Psoas muscle (tissue), 8 donors: ENCODE measurements around the gene FERD3L. TPM values are rescaled to one million over a fixed set of nuclear protein-coding genes. Genes with fewer than 3 reads are reported as not detected.

Source experiments
- ATAC-seq, 4 donors: fragments of 200-7000 bp; cut with Tn5 transposase; one replicate each; pipeline ENCODE4 v1.9.1; 2020; ENCODE audit warnings: moderate library complexity in 3 of 4, mild to moderate bottlenecking in 2 of 4
- DNase-seq, 2 donors: peaks; one replicate each; pipeline ENCODE4 v3.0.0-alpha.2; 2020
- H3K27ac ChIP-seq: fragments of 200-600 bp; one replicate; pipeline ENCODE4 v1.8.0; 2022
- H3K27me3 ChIP-seq, 3 donors: fragments of 200-600 bp in 1 of 3; one replicate each; pipeline versions ENCODE4 v1.6.1 to v1.8.0; 2013 to 2022; ENCODE audit warnings: low read length in 2 of 3, mild to moderate bottlenecking in 2 of 3, moderate library complexity in 1 of 3; ENCODE audit not compliant: insufficient read depth in 3 of 3
- H3K36me3 ChIP-seq, 2 donors: fragments of 200-600 bp in 1 of 2; one replicate each; pipeline versions ENCODE4 v1.6.1 to v1.8.0; 2013 to 2022; ENCODE audit warnings: low read depth in 1 of 2, mild to moderate bottlenecking in 1 of 2, moderate library complexity in 1 of 2; ENCODE audit not compliant: insufficient read depth in 1 of 2
- H3K4me1 ChIP-seq: fragments of 200-600 bp; one replicate; pipeline ENCODE4 v1.8.0; 2022
- H3K4me3 ChIP-seq: fragments of 200-600 bp; one replicate; pipeline ENCODE4 v1.8.0; 2022; ENCODE audit warnings: mild to moderate bottlenecking
- H3K9me3 ChIP-seq: fragments of 200-600 bp; one replicate; pipeline ENCODE4 v1.8.0; 2022
- WGBS, 3 donors: extraction: QIAGEN DNeasy Blood & Tissue Kit; methylation state at CpG; one replicate each; pipeline versions ENCODE4 v1.1.6 to v1.1.7; 2013; 5-methylcytosine and 5-hydroxymethylcytosine counted together
- intact Hi-C, 2 donors: fragments of 100-400 bp; cut with DNase I; formaldehyde crosslinking; loops; one replicate each; pipeline versions ENCODE4 v1.11.0 to v1.14.2; 2022
- polyA plus RNA-seq, 3 donors: library from polyadenylated mRNA; stranded (reverse); fragments of 200-250 nt; gene quantifications; one replicate each; pipeline ENCODE4 v1.2.3, GENCODE V29; 2013
- total RNA-seq, 4 donors: library from RNA; stranded (reverse); fragmentation: NEBNext Ultra II Directional in 2 of 4; extraction: Animal tissue kit (Norgen Biotek cat#: 25700) in 2 of 4; gene quantifications; one replicate each; pipeline versions ENCODE4 v1.2.1 to v1.2.4, GENCODE V29; 2021 to 2023
- TF ChIP-seq, protein P1 (sequence below): fragments of 200-600 bp; IDR thresholded peaks from one replicate; pipeline ENCODE4 v1.8.0; 2022; ENCODE audit warnings: antibody characterized with exemption
- donor health status: healthy with polysubstance abuse.
- donor health status: DM: no; HTN: no; CAD: no; lungs with moderate emphysema.
- donor health status: Bipolar disorder and iron deficiency.
- donor health status: healthy.
- donor health status: DM: yes; HTN: yes; CAD: no.
- donor health status: DM: no; HTN: no; CAD: no.
- donor health status: DM: no; HTN: no; CAD: no.
- donor health status: DM: yes; HTN: yes; CAD: no.

The FERD3L gene
- total and polyA plus RNA-seq, 7 donors, result not detected

DNA sequence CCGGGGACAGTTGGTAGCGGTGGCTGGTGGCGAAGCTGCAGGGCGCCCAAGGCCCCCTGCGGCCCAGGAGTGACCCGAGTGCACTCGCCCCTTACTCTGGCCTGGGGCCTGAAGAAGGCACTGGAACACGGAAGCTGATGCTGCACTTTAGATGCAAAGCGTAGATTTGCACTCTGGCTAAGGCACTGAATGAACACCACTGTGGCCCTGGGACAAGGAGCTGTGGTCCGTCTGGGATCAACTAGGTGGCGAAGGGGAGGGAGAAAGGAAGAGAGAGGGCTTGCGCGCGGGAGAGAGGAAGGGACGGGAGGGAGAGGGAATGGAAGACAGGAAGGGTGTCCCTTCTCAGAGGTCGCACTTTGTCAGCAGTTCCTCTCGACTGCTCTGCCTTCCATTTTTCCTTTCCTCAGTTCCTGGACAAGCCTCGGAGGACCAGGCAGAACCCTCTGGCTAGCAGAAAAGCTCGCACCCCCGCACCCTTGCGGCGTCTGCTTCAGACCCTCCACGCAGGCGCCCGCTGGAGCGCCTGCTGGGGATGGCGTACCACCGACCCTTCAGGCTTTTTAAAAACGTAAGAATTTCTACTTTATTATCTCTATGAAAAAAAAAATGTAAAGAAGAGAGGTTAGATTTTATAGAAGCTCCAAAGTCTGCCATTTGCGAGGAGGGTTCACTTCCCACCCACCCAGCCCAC lies 1.2 kb downstream of the FERD3L start:
- H3K4me1 ChIP-seq, result no peaks in the 10 kb centered on the region
- H3K27me3 ChIP-seq, result peaks cover 3 to 53% (median 17%) of the 10 kb centered on the region in 3 donors
- intact Hi-C loops, result no loop called here
- ATAC-seq (no peak), DNase-seq (no peak)
- H3K36me3 ChIP-seq, result no peaks in the 10 kb centered on the region
- H3K27ac ChIP-seq, result no peak overlapping the region
- 2% methylated on average over 30 of the region's 30 CpGs for WGBS, 3 donors
- TF ChIP-seq, protein P1, sequence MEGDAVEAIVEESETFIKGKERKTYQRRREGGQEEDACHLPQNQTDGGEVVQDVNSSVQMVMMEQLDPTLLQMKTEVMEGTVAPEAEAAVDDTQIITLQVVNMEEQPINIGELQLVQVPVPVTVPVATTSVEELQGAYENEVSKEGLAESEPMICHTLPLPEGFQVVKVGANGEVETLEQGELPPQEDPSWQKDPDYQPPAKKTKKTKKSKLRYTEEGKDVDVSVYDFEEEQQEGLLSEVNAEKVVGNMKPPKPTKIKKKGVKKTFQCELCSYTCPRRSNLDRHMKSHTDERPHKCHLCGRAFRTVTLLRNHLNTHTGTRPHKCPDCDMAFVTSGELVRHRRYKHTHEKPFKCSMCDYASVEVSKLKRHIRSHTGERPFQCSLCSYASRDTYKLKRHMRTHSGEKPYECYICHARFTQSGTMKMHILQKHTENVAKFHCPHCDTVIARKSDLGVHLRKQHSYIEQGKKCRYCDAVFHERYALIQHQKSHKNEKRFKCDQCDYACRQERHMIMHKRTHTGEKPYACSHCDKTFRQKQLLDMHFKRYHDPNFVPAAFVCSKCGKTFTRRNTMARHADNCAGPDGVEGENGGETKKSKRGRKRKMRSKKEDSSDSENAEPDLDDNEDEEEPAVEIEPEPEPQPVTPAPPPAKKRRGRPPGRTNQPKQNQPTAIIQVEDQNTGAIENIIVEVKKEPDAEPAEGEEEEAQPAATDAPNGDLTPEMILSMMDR, result no peak
- no peaks in the 10 kb centered on the region for H3K9me3 ChIP-seq
- H3K4me3 ChIP-seq, result peak overlapping the region; percentile 13

DNA sequence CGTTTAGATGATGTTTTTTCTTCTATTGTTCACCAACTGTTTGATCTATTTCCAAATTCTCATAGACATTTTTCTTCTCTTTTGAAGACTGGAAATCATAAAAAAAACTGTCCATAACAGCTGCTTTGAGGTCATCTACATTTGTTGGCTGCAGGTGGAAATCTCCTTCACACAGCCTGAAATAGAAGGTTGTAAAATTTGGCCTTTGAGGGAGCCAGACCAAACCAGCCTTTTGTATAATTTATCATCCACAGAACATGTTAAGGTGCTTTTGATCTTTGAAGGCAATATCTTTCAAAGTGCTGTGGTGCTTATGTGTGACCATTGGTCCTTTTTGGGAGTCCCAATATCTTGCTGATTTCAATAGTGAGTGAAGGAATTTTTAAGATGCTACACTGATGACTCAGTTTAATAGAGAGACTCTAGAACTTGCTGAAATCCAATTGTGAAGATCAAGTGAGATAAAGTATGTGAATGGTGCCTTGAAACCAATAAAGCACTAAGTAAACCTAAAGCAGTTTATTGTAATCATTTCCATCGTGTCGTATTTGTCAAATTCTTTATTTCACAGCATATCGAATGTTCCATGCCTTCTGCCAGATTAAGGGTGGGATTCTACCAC lies 5.4 kb downstream of the FERD3L start:
- intact Hi-C loops, result no loop called here
- H3K27ac ChIP-seq, result no peak overlapping the region
- DNase-seq (no peak), ATAC-seq (no peak)
- H3K4me1 ChIP-seq, result no peaks in the 10 kb centered on the region
- 67 to 73% (median 67%) methylated on average over 4 of the region's 4 CpGs for WGBS, 3 donors
- H3K4me3 ChIP-seq, result no peak overlapping the region
- H3K27me3 ChIP-seq, result peaks cover 0 to 28% (median 8%) of the 10 kb centered on the region in 3 donors
- H3K36me3 ChIP-seq, result no peaks in the 10 kb centered on the region
- no peaks in the 10 kb centered on the region for H3K9me3 ChIP-seq
- TF ChIP-seq, protein P1, result no peak

- DNase-seq, result no peak
- no peaks in the 10 kb centered on the region for H3K36me3 ChIP-seq
- TF ChIP-seq, protein P1, result no peak
- H3K4me1 ChIP-seq, result no peaks in the 10 kb centered on the region
- H3K27me3 ChIP-seq, result no peaks in the 10 kb centered on the region
- no peaks in the 10 kb centered on the region for H3K9me3 ChIP-seq
- intact Hi-C loops, result no loop called here
- ATAC-seq, result no peak
- WGBS, 3 donors, result 45 to 50% (median 48%) methylated on average over 4 of the region's 4 CpGs
- H3K4me3 ChIP-seq, result no peak overlapping the region
- H3K27ac ChIP-seq, result no peak overlapping the region
Measured at GRCh38 chr7:19133886-19134285, 11.3 kb downstream of the FERD3L start.

- Histone ChIP-seq H3K9me3 (no peaks in the 10 kb centered on the region), H3K36me3 (no peaks in the 10 kb centered on the region), H3K4me1 (no peaks in the 10 kb centered on the region), H3K27ac (no peak overlapping the region), H3K4me3 (no peak overlapping the region), H3K27me3 (no peaks in the 10 kb centered on the region)
- ATAC-seq (no peak), DNase-seq (no peak)
- TF ChIP-seq, protein P1, result no peak
- intact Hi-C loops, result no loop called here
- 72 to 75% (median 74%) methylated on average over 4 of the region's 4 CpGs for WGBS, 3 donors
Measured at GRCh38 chr7:19133390-19133789, 11.8 kb downstream of the FERD3L start.
